Hypothalamus (tissue), 51 donors: ENCODE results near the gene FAM131C.
A peak's percentile ranks its signal among the peaks of the same experiment; 100 is the strongest.

Experiments
- DNase-seq, 51 donors: peaks; one replicate each; lab custom pipeline; 2025; lab: John Stamatoyannopoulos, UW

The FAM131C gene

DNA sequence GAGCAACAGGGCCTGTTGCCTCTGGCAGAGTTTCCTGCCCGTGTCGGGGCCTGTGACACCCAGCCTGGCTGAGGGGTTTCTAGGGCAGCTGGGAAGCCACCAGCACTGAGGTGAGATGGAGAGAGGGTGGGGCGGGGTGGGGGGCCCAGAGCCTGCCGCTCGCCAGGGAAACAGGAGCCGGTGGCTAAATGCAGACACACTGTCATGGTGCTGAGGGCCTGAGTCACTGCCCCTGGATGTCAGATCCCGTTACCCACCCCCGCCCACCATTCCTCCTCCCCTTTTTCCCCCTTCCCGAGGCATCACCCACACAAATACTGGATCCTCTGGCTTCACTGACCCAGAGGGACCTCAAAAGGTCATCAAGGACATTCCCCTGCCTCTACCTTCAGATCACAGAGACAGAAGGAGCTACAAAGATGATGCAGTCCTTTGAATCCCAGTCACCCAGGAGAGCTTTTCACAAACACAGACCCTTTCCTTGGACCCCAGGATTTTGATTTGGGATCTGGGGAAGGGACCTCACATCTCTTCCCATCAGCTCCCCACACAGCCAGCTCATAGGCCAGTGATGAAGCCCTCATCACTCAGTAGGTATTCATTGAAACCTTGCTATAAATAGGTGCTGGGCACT lies 53.7 kb downstream of the FAM131C start:
- DNase-seq: peak in 20 of 51 donors; percentile 15 to 69 (median 30)

DNA sequence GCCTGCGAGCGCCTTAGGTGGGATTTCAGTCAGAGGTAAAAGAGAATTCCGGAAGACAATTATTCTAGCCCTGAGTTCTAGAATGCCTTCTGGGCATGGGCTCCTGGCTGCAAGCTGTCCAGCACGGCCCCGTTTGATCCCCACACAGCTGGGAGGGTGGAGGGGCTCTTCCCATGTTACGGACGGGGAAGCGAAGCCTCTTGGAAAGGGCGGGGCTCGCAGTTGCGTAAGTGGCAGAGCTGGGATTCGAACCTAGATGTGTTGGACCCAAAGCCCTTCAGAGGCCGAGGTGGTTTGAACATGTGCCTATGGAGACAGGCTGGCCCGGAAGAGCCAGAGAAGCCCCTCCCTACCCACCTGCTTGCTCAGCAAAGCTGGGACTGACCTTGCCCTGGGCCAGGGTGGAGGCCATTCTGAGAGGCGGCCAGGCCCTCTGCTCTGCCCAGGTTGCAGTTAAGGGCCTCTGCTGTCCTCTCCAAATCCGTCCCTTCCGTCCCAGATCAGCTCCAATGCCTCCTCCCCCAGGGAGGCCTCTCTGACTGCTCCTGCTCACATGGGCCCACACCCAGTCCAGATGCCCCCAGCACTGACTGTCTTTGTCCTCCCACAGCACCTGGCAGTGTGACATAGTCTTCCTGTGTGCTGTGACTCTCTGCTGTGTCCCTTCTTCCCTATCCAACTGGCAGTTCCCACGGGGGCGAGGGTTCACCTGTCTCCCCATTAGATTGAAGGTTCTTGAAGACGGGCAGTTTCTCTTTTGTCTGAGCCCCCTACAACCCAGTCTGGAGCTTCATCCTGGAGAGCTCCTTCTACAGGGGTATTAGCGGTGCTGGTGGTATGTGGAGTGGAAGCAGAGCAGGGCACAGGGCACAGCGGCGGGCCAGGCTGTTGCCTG lies 54.5 kb downstream of the FAM131C start:
- peak in 7 of 51 donors; percentile 6 to 36 (median 20) for DNase-seq

- no peak for DNase-seq
Measured at GRCh38 chr1:16018308-16018707, 55.1 kb downstream of the FAM131C start.

GRCh38 chr1:16017461-16018303 lies 55.8 kb downstream of the FAM131C start, which contains the start of gene HSPB7:
HSPB7 (minus strand) TSS chr1:16018043; CDS start chr1:16017963, 80 bp downstream.
- peak in 27 of 51 donors; percentile 10 to 50 (median 27) for DNase-seq

DNA sequence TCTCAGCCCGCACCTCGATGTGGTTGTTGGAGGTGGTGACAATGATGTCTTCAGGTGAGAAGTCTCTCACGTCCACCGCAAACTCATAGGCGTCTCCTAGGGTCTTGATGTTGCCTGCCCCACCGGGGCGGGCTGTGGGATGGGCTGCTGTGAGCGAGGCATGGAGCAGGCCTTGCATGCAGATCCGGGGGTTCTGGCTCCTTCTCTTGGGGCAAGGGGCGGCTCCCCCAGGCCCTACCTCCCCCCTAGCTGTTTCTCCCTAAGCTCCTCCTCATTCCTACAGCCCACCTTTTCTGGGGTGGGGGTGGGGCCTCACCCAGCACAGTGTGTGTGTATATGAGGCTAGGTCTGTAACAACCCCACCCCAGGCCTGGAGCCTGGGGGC lies 56.4 kb downstream of the FAM131C start:
- DNase-seq: no peak

- DNase-seq: peak in 7 of 51 donors; percentile 4 to 53 (median 25)
Measured at GRCh38 chr1:16015960-16016901, 57.2 kb downstream of the FAM131C start.

DNA sequence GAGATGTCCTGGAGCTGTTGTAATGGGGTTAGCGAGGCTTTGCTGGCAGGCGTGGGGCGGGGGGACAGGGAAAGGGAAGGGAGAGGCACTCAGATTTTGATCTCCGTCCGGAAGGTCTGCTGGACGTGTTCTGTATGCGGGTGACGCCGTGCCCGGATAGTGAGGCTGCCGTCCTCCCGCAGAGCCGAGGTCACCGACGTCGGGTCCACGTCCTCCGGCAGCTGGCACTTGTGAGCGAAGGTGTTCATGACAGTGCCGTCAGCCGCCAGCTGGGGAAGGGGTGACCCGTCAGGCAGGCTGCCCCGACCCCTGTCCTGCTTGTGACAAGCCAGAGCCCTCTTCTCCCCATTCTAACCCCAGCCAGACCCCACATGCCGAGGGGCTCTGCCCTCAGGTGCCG lies 58.0 kb downstream of the FAM131C start:
- no peak for DNase-seq

DNA sequence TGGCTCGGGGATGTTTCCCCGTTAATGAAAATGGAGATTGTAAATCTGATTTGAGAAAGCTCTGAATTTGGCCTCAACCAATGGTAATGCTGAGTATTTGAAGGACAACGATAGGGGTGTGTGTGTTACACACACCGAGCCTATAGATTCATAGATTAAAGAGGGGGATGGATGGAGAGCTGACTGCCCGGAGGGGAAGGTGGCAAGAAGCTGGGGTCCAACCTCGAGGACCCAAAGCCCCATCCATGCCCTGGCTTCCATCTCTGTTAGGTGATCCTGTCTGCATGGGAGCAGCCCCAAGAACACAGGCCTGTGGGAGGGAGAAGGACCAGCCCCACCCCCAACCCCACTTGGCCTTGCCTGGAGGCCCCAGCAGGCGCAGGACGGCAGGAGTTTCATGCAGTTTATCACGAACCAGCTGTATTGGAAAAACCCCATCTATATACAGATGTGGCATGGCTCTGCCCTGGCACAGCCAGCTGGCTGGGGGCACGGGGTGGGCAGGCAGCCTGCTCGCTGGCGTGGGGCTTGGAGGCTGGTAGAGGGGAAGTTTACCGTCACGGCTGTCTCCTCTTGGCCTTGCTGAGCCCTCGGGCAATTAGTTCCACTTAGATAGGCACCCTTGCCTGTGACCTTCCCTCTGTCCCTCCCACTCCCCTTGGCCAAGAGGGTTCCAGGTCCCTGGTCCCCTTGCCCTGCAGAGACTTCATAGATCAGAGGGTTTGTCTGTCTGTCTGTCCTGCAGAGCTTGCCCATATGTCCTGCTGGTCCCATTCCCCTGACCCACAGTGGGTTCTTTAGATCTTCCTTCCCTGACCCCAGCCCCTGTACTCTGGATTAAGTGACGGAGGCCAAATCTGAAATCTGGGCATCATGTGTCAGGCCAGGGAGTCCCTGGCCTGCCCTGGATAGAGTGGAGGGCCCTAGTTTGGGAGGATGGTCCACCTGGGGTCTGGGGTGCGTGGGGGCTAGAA lies 58.7 kb downstream of the FAM131C start:
- DNase-seq: peak in 1 of 51 donors; percentile 6

DNA sequence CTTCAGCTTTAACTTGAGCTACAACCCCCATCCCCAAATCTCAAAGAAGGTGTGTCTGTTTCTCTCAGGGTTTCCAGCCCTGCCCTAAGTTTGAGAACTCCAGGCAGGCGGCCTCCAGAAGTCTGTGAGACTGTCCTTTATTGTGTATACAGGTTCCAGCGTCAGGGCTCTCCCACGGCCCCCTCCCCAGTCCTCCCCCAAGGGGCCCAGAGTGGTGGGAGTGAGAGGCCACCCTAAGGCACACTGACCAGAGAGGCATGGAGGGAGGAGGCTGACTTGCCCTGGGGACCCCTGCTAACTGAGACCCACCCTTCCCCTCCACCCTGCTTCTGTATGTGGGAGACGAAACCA lies 59.6 kb downstream of the FAM131C start:
- DNase-seq: no peak

GRCh38 chr1:16013220-16013907 lies 60.1 kb downstream of the FAM131C start:
- DNase-seq: peak in 7 of 51 donors; percentile 7 to 41 (median 29)

- peak in 14 of 51 donors; percentile 7 to 41 (median 26) for DNase-seq
Measured at GRCh38 chr1:16012590-16013219, 60.7 kb downstream of the FAM131C start.

GRCh38 chr1:16011936-16012589 lies 61.4 kb downstream of the FAM131C start:
- no peak for DNase-seq

DNA sequence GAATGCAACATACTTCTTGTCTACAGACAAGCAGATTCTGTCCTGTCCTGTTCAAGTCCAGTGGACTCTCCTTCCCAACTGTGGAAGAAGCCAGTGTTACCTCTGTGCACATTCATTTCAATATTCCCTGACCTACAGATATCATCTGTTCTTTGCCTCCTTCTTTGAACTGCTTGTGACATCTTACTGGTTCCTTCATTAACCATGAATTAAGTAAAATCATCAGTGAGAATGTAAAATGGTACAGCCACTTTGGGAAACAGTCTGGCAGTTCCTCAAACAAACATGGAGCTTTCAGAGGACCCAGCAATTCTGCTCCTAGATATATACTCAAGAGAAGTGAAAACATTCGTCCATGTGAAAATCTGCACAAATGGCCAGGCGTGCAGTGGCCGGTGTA lies 62.6 kb downstream of the FAM131C start:
- DNase-seq: no peak

GRCh38 chr1:16009678-16010077 lies 63.8 kb downstream of the FAM131C start:
- DNase-seq: no peak

GRCh38 chr1:16009030-16009460 lies 64.4 kb downstream of the FAM131C start:
- peak in 49 of 51 donors; percentile 9 to 83 (median 49) for DNase-seq
